ENCODE data around the gene PLIN5. TPM values are rescaled to one million over a fixed set of nuclear protein-coding genes. Genes with fewer than 3 reads are reported as not detected.

The PLIN5 gene, protein sequence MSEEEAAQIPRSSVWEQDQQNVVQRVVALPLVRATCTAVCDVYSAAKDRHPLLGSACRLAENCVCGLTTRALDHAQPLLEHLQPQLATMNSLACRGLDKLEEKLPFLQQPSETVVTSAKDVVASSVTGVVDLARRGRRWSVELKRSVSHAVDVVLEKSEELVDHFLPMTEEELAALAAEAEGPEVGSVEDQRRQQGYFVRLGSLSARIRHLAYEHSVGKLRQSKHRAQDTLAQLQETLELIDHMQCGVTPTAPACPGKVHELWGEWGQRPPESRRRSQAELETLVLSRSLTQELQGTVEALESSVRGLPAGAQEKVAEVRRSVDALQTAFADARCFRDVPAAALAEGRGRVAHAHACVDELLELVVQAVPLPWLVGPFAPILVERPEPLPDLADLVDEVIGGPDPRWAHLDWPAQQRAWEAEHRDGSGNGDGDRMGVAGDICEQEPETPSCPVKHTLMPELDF
- total RNA-seq, result 73.5 TPM
- long read RNA-seq, transcript PLIN5-201 (8 exons, 2,470 nt), result major isoform, 166 of 307 reads
- long read RNA-seq, transcript PLIN5-204 (3 exons, 508 nt), result minor isoform, 7 of 307 reads
- long read RNA-seq, partial matches to known transcripts, result 6 of 307 reads
- long read RNA-seq, other reads (novel, unspliced or antisense), result 128 of 307 reads

DNA sequence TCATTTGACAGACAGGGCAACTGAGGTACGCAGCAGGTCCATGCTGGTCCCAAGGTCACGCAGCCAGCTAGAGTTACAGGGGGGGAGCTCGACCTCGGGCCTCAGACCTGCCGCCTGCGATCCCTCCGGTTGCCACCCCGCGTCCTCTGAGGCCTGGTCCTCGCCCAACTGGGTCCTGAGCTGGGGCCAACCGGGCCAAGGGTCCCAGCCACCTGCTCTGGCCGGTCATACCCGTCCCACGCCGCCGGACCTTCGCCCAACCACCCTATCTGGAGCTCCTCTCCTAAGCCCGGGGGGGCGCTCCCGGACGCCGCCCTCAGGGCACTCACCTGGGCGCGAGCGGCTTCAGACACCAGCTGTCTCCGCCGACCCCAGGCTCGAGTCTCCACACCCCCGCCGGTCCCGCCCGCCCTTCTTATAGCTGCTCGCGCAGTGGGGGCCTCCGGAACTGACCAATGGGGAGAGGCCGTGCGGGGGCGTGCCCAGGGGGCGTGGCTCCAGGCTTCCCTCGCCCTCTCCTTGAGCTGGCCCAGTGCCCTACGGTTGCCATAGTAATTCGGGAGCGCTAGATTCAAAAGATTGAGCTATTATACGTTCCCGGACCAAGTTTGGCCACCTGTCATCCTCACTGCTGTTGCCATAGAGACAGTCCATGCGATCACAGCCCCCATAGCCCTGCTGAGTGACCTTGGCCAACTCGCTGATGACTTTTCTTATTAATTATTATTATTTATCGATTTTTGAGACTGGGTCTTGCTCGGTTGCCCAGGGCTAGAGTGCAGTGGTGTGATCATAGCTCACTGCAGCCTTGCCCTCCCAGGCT lies at the start of gene PLIN5:
TSS of gene PLIN5 (minus strand) at position 389 of the 823 bp plus-strand sequence. CDS start 1,150 bp downstream, outside the sequence.
- no peaks in the 10 kb centered on the region for H3K36me3 ChIP-seq
- H3K27ac ChIP-seq (replicated peaks), result peak within 1 kb of the TSS; percentile 85
- peak within 1 kb of the TSS; percentile 68 for H3K4me3 ChIP-seq
- TF ChIP-seq, protein P1, sequence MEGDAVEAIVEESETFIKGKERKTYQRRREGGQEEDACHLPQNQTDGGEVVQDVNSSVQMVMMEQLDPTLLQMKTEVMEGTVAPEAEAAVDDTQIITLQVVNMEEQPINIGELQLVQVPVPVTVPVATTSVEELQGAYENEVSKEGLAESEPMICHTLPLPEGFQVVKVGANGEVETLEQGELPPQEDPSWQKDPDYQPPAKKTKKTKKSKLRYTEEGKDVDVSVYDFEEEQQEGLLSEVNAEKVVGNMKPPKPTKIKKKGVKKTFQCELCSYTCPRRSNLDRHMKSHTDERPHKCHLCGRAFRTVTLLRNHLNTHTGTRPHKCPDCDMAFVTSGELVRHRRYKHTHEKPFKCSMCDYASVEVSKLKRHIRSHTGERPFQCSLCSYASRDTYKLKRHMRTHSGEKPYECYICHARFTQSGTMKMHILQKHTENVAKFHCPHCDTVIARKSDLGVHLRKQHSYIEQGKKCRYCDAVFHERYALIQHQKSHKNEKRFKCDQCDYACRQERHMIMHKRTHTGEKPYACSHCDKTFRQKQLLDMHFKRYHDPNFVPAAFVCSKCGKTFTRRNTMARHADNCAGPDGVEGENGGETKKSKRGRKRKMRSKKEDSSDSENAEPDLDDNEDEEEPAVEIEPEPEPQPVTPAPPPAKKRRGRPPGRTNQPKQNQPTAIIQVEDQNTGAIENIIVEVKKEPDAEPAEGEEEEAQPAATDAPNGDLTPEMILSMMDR (IDR thresholded peaks at IDR 0.05; ENCODE audit: borderline replicate concordance), result no peak
- H3K9me3 ChIP-seq (replicated peaks), result peaks cover 3% of the 10 kb centered on the region
- peaks cover 42% of the 10 kb centered on the region for H3K27me3 ChIP-seq (ENCODE audit: low read depth)
- peaks cover 32% of the 10 kb centered on the region for H3K4me1 ChIP-seq
- intact Hi-C loops (cut with micrococcal nuclease), result no loop called here
- peak; percentile 81 for DNase-seq

DNA sequence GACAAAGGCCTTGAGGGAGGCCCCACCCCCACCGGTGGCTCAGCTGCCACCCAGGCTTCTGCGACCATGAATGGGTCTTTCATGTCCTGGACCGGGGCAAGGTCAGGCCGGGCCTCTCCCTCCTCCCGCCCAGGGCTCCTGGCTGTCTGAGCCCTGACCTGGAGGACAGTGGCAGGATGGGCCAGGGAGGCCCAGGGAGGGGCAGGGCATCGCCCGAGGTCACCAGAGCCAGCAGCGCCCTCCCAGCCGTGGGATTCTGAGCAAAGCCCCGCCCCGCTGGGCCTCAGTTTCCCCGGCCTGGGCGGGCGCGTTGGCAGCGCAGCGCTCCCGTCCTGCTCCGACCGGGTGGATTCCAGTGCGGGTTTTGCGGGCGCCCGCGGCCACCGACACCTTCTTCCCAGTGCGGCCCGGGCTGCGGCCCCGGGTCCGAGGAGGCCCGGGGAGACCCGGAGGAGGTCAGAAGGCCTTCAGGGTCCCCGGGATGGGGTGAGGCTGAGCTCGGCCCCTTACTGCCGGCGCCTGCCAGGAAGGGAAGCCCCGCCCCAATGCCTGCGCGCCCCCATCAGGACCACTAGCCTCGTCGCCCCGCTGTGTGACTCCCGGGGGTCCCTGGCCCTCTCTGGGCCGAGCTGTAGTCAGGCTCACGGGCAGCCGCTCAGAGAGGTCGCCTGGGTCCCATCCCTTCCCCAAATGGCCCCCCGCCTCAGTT lies 49.1 kb upstream of the PLIN5 start:
- DNase-seq, result no peak
- peaks cover 78% of the 10 kb centered on the region for H3K27me3 ChIP-seq (ENCODE audit: low read depth)
- intact Hi-C loops (cut with micrococcal nuclease), result no loop called here
- H3K27ac ChIP-seq (replicated peaks), result no peak overlapping the region
- peak overlapping the region; percentile 67 for H3K4me3 ChIP-seq
- H3K4me1 ChIP-seq, result peaks cover 20% of the 10 kb centered on the region
- no peaks in the 10 kb centered on the region for H3K9me3 ChIP-seq (replicated peaks)
- H3K36me3 ChIP-seq, result no peaks in the 10 kb centered on the region
- TF ChIP-seq, protein P1 (IDR thresholded peaks at IDR 0.05; ENCODE audit: borderline replicate concordance), result no peak

DNA sequence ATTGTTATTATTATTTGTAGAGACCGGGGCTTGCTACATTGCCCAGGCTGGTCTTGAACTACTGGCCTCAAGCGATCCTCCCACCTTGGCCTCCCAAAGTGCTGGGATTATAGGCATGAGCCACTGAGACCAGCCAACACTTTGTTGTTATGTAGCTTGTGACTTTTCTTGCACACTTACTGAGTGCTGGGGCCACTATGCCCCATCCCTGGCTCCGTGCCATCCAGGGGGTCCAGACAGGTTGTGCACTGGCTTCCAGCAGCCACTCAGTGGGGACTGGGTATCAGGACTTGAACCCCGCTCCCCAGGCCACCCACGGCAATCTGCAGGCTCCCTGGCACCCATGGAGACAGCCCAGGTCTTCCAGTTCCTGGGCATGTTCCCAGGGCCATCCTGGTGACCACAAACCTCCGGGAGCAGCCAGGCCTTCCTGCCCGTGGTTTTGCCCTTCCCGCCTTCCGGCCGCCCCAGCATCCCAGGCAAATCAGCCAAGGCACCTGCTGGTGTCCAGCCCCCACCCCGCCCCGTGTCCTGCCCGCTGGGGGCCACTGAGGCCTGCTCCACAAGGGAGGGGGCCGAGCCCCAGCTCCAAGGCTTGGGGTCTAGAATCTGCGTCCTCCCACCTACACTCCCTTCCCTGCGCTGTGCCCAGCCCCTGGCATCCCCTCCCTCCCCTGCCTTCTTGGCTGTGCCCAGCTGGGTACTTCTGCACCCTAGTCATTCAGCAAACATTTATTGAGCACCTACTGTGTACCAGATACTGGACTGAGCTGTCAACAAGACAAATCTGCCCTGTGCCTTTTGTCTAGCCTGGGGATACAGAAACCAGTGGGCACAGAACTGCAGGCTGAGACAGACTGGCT lies 48.2 kb upstream of the PLIN5 start:
- peaks cover 25% of the 10 kb centered on the region for H3K4me1 ChIP-seq
- no peaks in the 10 kb centered on the region for H3K36me3 ChIP-seq
- intact Hi-C loops (cut with micrococcal nuclease), result no loop called here
- H3K27me3 ChIP-seq (ENCODE audit: low read depth), result peaks cover 86% of the 10 kb centered on the region
- H3K9me3 ChIP-seq (replicated peaks), result no peaks in the 10 kb centered on the region
- no peak overlapping the region for H3K27ac ChIP-seq (replicated peaks)
- no peak for DNase-seq
- TF ChIP-seq, protein P1 (IDR thresholded peaks at IDR 0.05; ENCODE audit: borderline replicate concordance), result no peak
- no peak overlapping the region for H3K4me3 ChIP-seq

DNA sequence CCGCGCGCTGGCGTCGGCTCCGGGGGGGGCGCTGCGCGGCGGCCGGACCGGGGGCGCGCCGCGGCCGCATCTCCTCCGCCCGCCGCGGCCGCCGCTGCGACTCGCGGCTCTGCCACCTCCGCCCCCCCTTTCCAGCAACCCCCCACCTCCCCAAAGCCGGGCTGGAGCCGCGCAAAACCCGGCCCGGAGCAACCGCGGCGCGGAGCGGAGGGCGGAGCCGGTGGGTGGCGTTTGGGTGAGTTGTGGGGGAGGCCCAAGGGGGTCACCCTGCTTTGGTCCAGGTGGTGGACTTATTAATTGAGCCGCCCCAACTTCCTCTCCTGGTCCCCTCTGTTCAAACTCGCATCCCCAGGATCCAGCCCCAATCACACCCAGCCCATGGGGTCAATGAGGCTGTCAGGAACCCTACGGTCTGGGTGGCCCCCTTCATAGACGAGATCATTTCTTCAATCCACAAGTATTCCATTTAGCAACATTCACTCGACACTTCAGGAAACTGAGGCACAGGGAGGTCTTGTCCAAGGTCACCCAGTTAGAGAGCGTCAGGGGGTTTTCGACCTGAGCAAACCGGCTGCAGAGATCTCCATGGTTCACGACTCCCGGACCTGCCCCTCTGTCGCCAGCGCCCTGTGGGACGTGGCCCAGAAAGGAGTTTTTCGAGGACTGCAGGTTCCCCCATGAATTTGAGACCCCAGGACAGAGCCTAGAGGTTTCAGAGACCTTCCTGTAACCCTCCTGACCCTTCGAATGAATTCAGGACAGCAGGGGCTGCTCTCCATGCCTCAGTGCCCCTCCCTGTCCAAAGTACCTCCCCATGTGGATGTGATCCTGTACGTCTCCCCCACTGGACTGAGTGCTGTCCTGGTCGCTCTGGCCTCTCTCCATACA lies 46.9 kb upstream of the PLIN5 start:
- Histone ChIP-seq H3K27me3 (ENCODE audit: low read depth) (peaks cover 87% of the 10 kb centered on the region), H3K27ac (replicated peaks) (no peak overlapping the region), H3K36me3 (no peaks in the 10 kb centered on the region), H3K4me1 (peaks cover 25% of the 10 kb centered on the region), H3K4me3 (peak overlapping the region; percentile 61), H3K9me3 (replicated peaks) (no peaks in the 10 kb centered on the region)
- no peak for DNase-seq
- intact Hi-C loops (cut with micrococcal nuclease), result no loop called here
- TF ChIP-seq, protein P1 (IDR thresholded peaks at IDR 0.05; ENCODE audit: borderline replicate concordance), result no peak
